ENCODE data around the gene WNK2.
"Not testable (repeated sequence)": the region's sequence is repeated elsewhere in the genome, so short reads cannot be mapped to it uniquely, and the experiment has no call there.

Gene WNK2

GRCh38 chr9:93319992-93320500 is 136.1 kb downstream of the WNK2 start:
- ATAC-seq (replicated peaks) = no peak

GRCh38 chr9:93320591-93321219 is 136.8 kb downstream of the WNK2 start:
- Mint-ChIP-seq H3K9me3 (no peaks in the 10 kb centered on the region), H3K4me3 (no peak overlapping the region), H3K36me3 (no peaks in the 10 kb centered on the region), H3K27ac (no peak overlapping the region), H3K4me1 (no peaks in the 10 kb centered on the region), H3K27me3 (peaks cover 36 to 66% of the 10 kb centered on the region in 2 donors)
- ATAC-seq (replicated peaks) (no peak), DNase-seq (no peak)

More at GRCh38 chr9:93319992-93320500, 136.1 kb downstream of the WNK2 start:
- Mint-ChIP-seq H3K27ac (no peak overlapping the region), H3K4me1 (no peaks in the 10 kb centered on the region), H3K9me3 (no peaks in the 10 kb centered on the region), H3K4me3 (no peak overlapping the region), H3K27me3 (peaks cover 38 to 68% of the 10 kb centered on the region in 2 donors), H3K36me3 (no peaks in the 10 kb centered on the region)
- DNase-seq = no peak

GRCh38 chr9:93321220-93321610 is 137.3 kb downstream of the WNK2 start:
- Mint-ChIP-seq H3K27ac (no peak overlapping the region), H3K36me3 (no peaks in the 10 kb centered on the region), H3K4me1 (no peaks in the 10 kb centered on the region), H3K9me3 (no peaks in the 10 kb centered on the region), H3K4me3 (no peak overlapping the region), H3K27me3 (peaks cover 32 to 61% of the 10 kb centered on the region in 2 donors)
- ATAC-seq (replicated peaks) (no peak), DNase-seq (no peak)

GRCh38 chr9:93323446-93323954 is 139.6 kb downstream of the WNK2 start:
- not testable (repeated sequence) for DNase-seq; H3K36me3 Mint-ChIP-seq; ATAC-seq (replicated peaks); H3K4me1 Mint-ChIP-seq; H3K27ac Mint-ChIP-seq; H3K4me3 Mint-ChIP-seq; H3K9me3 Mint-ChIP-seq
- peaks cover 23 to 44% of the 10 kb centered on the region in 2 donors for H3K27me3 Mint-ChIP-seq

GRCh38 chr9:93324191-93324834 is 140.4 kb downstream of the WNK2 start:
- no peak for ATAC-seq (replicated peaks)
- H3K27ac Mint-ChIP-seq = no peak overlapping the region
- peaks cover 16 to 36% of the 10 kb centered on the region in 2 donors for H3K27me3 Mint-ChIP-seq
- no peaks in the 10 kb centered on the region for H3K4me1 Mint-ChIP-seq
- H3K9me3 Mint-ChIP-seq = no peaks in the 10 kb centered on the region
- H3K4me3 Mint-ChIP-seq = no peak overlapping the region
- DNase-seq = no peak
- no peaks in the 10 kb centered on the region for H3K36me3 Mint-ChIP-seq

GRCh38 chr9:93325307-93326035 is 141.5 kb downstream of the WNK2 start:
- Mint-ChIP-seq H3K4me3 (no peak overlapping the region), H3K27ac (no peak overlapping the region), H3K4me1 (no peaks in the 10 kb centered on the region), H3K36me3 (no peaks in the 10 kb centered on the region), H3K27me3 (peaks cover 14 to 25% of the 10 kb centered on the region in 2 donors), H3K9me3 (no peaks in the 10 kb centered on the region)
- DNase-seq = no peak
- ATAC-seq (replicated peaks) = no peak

- H3K36me3 Mint-ChIP-seq = no peaks in the 10 kb centered on the region
- ATAC-seq (replicated peaks) (no peak), DNase-seq (no peak)
- no peak overlapping the region for H3K27ac Mint-ChIP-seq
- no peak overlapping the region for H3K4me3 Mint-ChIP-seq
- H3K9me3 Mint-ChIP-seq = no peaks in the 10 kb centered on the region
- H3K4me1 Mint-ChIP-seq = no peaks in the 10 kb centered on the region
- H3K27me3 Mint-ChIP-seq = peaks cover 14 to 25% of the 10 kb centered on the region in 2 donors
Observed at GRCh38 chr9:93326056-93326455, 142.1 kb downstream of the WNK2 start.

- peaks cover 0 to 1% of the 10 kb centered on the region in 2 donors for H3K9me3 Mint-ChIP-seq
- no peak for DNase-seq
Observed at GRCh38 chr9:93326654-93327053, 142.7 kb downstream of the WNK2 start.

GRCh38 chr9:93329629-93330280 is 145.8 kb downstream of the WNK2 start:
- Mint-ChIP-seq H3K27ac (no peak overlapping the region), H3K27me3 (peaks cover 21 to 31% of the 10 kb centered on the region in 2 donors), H3K36me3 (no peaks in the 10 kb centered on the region), H3K4me3 (no peak overlapping the region), H3K4me1 (no peaks in the 10 kb centered on the region), H3K9me3 (peaks cover 4 to 6% of the 10 kb centered on the region in 2 donors)
- no peak for ATAC-seq (replicated peaks)
- no peak for DNase-seq

More at GRCh38 chr9:93326654-93327053, 142.7 kb downstream of the WNK2 start:
- Mint-ChIP-seq H3K4me3 (no peak overlapping the region), H3K36me3 (no peaks in the 10 kb centered on the region), H3K4me1 (no peaks in the 10 kb centered on the region), H3K27me3 (peaks cover 14 to 26% of the 10 kb centered on the region in 2 donors), H3K27ac (no peak overlapping the region)
- ATAC-seq (replicated peaks) = no peak

GRCh38 chr9:93332317-93332716 is 148.4 kb downstream of the WNK2 start:
- DNase-seq = no peak
- Mint-ChIP-seq H3K9me3 (peaks cover 7 to 14% of the 10 kb centered on the region in 2 donors), H3K4me3 (no peak overlapping the region), H3K36me3 (no peaks in the 10 kb centered on the region), H3K27me3 (peaks cover 16 to 23% of the 10 kb centered on the region in 2 donors), H3K27ac (no peak overlapping the region), H3K4me1 (no peaks in the 10 kb centered on the region)
- no peak for ATAC-seq (replicated peaks)

GRCh38 chr9:93336720-93337119 is 152.8 kb downstream of the WNK2 start:
- Mint-ChIP-seq H3K27ac (no peak overlapping the region), H3K9me3 (peaks cover 21 to 31% of the 10 kb centered on the region in 2 donors), H3K4me3 (no peak overlapping the region), H3K36me3 (peaks cover 5 to 9% of the 10 kb centered on the region in 2 donors), H3K4me1 (no peaks in the 10 kb centered on the region), H3K27me3 (peaks cover 30 to 32% of the 10 kb centered on the region in 2 donors)
- DNase-seq (no peak), ATAC-seq (replicated peaks) (no peak)

GRCh38 chr9:93338196-93338595 is 154.3 kb downstream of the WNK2 start:
- DNase-seq; H3K4me1 Mint-ChIP-seq; H3K36me3 Mint-ChIP-seq; H3K27ac Mint-ChIP-seq; H3K4me3 Mint-ChIP-seq; ATAC-seq (replicated peaks): not testable (repeated sequence)
- peaks cover 29 to 31% of the 10 kb centered on the region in 2 donors for H3K27me3 Mint-ChIP-seq
- H3K9me3 Mint-ChIP-seq = peaks cover 19 to 27% of the 10 kb centered on the region in 2 donors

GRCh38 chr9:93340091-93340490 is 156.2 kb downstream of the WNK2 start:
- DNase-seq (no peak), ATAC-seq (replicated peaks) (no peak)
- Mint-ChIP-seq H3K9me3 (peaks cover 19 to 25% of the 10 kb centered on the region in 2 donors), H3K4me1 (peaks cover 0 to 11% of the 10 kb centered on the region in 2 donors), H3K4me3 (no peak overlapping the region), H3K27ac (no peak overlapping the region), H3K36me3 (peaks cover 5 to 9% of the 10 kb centered on the region in 2 donors), H3K27me3 (peaks cover 32 to 36% of the 10 kb centered on the region in 2 donors)

GRCh38 chr9:93341820-93342219 is 157.9 kb downstream of the WNK2 start:
- DNase-seq, H3K27ac Mint-ChIP-seq, H3K4me3 Mint-ChIP-seq: not testable (repeated sequence)
- peak in 1 of 2 donors; percentile 39 for ATAC-seq (replicated peaks)
- H3K4me1 Mint-ChIP-seq = peaks cover 3 to 17% of the 10 kb centered on the region in 2 donors
- peaks cover 5 to 11% of the 10 kb centered on the region in 2 donors for H3K36me3 Mint-ChIP-seq
- H3K27me3 Mint-ChIP-seq = peaks cover 46 to 47% of the 10 kb centered on the region in 2 donors
- peaks cover 17 to 22% of the 10 kb centered on the region in 2 donors for H3K9me3 Mint-ChIP-seq

Data from stimulated activated naive B cell treated with anti-CD40 and anti-IgM and Interleukin-4, amounts not matched to agents 10 μg/mL and 1 μg/mL and 100 μg/mL, for 72 hours (primary cell).